HG03139 (cell line): Measurements from ENCODE around the gene STEEP1.
A peak's percentile ranks its signal among the peaks of the same experiment; 100 is the strongest.
"Not testable (repeated sequence)": the region's sequence is repeated elsewhere in the genome, so short reads cannot be mapped to it uniquely, and the experiment has no call there.

Experiments
- ATAC-seq: cut with Tn5 transposase; IDR thresholded peaks from one replicate; pipeline ENCODE4 v1.9.1; 2021; ENCODE audit not compliant: unreplicated experiment

STEEP1 gene

DNA sequence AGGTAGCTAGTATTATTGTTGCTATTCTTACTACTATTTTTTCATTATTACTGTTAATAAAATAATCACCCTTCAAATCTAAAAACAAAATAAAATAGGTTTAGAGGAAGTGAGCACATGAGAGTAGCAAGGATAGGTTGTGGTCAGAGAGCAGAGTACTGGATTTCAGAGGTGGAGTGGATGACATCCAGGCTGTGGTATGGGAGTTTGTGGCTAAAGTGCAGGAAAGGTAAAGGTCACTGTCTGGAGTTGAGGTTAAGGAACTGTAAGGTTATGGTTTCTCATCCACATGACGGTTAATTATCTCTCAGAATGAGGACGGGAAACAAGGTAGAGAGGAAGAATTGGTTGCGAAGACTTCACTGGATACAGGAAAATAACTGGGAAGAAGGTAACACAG, 27.7 kb downstream of the STEEP1 start:
- no peak for ATAC-seq

DNA sequence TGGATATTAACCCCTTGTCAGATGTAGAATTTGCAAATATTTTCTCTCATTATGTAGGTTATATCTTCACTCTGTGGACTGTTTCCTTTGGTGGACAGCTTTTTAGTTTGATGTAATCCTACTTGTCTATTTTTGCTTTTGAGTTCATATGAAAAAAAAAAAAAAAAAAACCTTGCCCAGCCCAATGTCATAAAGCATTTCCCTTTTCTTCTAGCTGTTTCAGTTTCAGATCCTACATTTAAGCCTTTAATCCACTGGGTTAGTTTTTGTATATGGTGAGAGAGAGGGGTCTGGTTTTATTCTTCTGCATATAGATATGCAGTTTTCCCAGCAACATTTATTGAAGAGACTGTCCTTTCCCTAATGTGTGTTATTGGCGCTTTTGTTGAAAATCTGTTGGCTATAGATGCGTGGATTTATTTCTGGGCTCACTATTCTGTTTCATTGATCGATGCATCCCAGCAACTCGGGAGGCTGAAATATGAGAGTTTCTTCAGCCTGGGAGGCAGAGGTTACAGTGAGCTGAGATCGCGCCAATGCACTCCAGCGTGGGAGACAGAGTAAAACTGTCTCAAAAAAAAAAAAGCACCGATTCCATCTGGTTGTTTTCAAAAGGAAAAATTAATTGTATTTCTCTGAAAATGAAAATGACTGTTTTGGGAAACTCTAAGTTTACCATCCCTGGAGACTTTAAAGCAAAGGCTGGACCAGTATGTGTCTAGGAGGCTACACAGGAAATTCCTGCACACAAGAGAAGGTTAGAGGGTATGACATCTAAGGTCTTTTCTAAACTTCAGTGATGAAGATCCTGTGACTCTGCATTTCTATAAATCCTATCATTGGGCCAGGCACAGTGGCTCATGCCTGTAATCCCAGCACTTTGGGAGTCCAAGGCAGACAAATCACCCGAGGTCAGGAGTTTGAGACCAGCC, 35.6 kb downstream of the STEEP1 start:
- no peak for ATAC-seq

- no peak for ATAC-seq
Observed at GRCh38 chrX:119523664-119524184, 41.5 kb downstream of the STEEP1 start.

DNA sequence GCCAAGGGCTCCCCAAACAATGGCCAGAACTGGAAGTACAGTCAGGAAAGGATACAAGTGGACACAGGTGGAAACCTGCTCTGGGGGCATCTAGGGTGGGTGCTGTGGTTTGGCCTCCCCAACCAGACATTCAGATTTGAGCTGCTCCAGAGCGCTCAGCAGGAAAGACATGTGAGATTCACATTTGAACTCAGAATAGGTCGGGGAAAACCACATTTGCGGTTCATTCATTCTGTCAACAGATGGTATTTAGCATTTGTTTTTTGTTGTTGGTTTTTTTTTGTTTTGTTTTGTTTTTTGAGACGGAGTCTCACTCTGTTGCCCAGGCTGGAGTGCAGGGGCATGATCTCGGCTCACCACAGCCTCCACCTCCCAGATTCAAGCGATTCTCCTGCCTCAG, 44.0 kb downstream of the STEEP1 start:
- ATAC-seq, result no peak

GRCh38 chrX:119518371-119518770, 46.8 kb downstream of the STEEP1 start:
- no peak for ATAC-seq

DNA sequence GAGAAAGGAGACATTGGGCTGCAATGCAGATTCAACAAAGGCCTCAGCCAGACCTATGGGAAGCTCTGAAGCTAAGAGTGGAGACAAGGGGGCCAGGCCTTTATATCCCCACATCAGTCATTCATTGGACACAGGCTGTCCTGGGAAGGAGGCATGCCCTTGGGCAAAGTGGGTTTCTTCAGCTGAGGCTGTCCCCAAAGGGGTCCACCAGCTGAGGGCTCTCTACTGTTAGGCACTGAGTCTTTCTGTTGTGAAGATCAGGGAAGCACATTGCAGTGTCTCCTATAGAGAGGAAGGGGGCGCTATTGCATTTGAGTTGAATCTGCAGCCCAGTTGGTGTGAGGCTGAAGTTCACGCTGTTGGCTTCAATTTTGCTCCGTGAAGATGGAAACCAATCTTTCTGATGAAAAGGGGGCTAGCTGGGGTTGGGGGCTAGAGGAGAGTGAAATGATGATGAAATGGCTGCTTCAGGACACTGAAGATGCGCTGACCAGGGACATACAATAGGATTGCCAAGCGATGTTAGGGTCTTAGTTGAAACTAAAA, 49.0 kb downstream of the STEEP1 start:
- ATAC-seq, result peak; percentile 79

- peak; percentile 81 for ATAC-seq
Observed at GRCh38 chrX:119512146-119512800, 52.9 kb downstream of the STEEP1 start.

- ATAC-seq, result no peak
Observed at GRCh38 chrX:119507206-119507605, 58.0 kb downstream of the STEEP1 start.

DNA sequence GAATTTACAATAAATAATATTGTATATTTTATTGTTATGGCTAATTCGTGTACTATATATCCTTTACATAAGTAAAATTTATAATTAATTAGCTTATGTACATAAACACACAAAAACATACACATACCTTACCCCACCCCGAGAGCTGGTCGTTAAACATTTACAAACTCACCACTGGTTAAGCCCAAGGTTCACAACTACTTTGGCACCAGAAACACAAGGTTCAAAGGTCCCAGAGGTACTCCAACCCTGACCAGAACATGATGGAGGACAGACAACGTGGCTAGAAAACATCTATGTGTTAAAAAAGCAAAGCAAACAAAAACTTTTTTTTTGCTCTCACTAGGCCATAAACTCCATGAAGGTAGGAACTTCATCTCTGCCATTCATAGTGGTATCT, 59.3 kb downstream of the STEEP1 start:
- ATAC-seq, result no peak

GRCh38 chrX:119505145-119505544, 60.1 kb downstream of the STEEP1 start:
- not testable (repeated sequence) for ATAC-seq

GRCh38 chrX:119503484-119503861, 61.7 kb downstream of the STEEP1 start:
- ATAC-seq, result no peak

- no peak for ATAC-seq
Observed at GRCh38 chrX:119502727-119503483, 62.3 kb downstream of the STEEP1 start.

DNA sequence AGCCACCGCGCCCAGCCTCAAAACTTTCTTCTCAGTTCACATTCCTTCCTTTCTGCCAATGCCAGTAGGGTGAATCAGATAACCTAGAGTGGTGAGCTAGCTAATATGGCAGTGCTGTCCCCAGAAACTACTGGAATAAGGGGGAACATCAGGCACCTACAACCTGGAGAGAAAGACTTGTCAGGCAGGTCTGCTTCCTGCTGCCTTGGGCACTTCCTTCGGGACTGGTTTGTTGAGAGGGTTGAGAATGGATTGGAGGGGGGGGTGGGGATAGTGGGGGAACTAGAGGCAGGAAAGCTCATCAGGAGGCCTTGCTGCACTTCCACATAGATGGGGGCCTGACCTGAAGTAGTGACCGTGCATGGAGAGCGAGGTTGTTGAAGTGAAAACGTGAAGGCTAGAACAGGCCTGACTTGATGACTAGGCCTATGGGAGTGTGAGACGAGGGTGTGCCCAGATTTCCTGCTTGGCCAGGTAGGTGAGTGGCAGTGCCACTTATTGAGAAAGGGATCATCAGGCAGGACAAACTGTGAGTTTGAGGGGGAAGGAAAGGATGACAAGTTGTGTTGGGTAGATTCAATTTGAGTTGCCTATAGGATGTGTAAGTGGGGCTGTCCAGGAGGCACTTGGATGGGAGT, 63.6 kb downstream of the STEEP1 start:
- ATAC-seq, result no peak

DNA sequence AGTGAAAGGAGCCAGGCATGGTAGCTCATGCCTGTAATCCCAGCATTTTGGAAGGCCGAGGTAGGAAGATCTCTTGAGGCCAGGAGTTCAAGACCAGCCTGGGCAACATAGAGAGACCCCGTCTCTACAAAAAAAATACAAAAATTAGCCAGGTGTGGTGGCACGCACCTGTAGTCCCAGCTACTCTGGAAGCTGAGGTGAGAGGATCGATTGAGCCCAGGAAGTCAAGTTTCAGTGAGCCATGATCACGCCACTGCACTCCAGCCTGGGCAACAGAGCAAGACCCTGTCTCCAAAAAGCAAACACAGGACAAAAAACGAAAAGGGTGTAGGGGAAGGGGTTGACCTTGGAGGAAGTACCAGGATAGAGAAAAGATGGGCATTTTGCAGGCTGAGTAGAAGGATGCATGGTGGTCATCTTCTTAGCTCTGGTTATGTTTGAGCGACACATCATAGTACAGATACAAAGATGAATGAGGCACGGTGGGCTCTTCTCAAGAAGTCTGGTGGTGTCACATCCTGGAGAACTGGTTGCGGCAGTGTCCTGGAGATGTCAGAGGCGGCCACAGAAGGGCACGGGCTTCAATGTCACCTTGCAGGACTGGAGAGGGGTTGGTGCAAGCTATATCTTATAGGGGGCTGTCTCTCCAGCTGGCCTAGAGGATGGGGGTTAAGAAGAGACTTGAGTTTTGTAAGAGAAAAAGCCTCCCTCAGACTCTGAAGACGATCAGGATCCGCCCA, 65.0 kb downstream of the STEEP1 start:
- ATAC-seq, result no peak

DNA sequence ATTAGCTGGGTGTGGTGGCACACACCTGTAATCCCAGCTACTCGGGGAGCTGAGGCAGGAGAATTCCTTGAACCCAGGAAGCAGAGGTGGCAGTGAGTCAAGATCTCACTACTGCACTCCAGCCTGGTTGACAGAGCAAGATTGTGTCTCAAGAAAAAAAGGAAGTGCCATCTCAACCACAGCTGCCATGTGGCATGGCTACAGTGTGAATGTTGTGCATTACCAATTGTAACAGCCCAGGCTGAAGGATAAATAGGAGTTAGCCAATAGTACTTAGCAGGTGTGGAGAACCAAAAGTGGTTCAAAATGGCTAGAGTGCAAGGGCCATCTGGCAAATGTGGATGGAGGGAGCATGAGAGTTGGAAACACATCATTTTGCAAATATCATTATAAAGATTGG, 68.0 kb downstream of the STEEP1 start:
- no peak for ATAC-seq

- ATAC-seq, result no peak
Observed at GRCh38 chrX:119495734-119496726, 69.2 kb downstream of the STEEP1 start.

DNA sequence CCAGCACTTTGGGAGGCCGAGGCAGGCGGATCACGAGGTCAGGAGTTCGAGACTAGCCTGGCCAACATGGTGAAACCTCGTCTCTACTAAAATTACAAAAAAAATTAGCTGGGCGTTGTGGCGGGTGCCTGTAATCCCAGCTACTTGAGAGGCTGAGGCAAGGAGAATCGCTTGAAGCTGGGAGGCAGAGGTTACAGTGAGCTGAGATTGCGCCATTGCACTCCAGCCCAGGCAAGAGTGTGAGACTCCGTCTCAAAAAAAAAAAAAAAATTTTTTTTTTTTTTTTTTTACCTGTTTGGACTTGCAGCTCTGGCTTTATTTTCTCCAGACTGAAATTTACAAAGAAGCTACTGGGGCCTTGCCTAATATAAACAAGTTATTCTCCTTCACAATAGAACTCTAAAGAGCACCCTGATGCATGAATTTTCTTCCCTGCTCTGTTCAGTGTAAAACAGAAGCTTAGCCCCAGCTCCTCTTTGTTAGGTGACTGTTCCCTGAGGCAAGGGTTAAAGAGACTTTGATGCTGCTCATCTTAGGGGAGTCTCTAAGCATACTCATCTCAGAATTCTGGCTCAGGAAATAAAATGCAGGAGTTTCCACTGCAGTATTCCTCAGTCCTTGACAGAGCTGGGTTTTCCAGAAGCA, 71.2 kb downstream of the STEEP1 start:
- ATAC-seq, result not testable (repeated sequence)

DNA sequence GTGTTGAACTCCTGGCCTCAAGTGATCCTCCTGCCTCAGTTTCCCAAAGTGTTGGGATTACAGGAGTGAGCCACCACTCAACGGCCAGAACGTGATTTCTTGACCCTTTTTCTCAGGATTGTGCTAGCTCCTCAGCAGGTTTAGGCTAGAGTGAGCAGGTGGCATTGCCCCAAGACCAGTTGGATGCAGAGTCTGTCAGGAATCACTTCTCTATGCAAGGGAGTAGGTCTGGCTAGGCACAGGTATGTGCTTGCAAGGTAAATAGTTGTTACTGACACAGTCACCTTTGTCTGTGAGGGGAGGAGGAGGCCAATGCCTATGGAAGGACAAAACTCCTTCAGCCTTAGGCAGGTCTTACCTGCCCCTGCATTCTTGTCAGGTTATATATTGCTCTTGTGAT, 72.7 kb downstream of the STEEP1 start:
- ATAC-seq, result no peak
